ENCODE results near the gene PBRM1. TPM values are rescaled to one million over a fixed set of nuclear protein-coding genes. Genes with fewer than 3 reads are reported as not detected.
"Not testable (repeated sequence)": the region's sequence is repeated elsewhere in the genome, so short reads cannot be mapped to it uniquely, and the experiment has no call there.

The PBRM1 gene
- 65.7 and 67.8 TPM in 2 replicates for total RNA-seq

DNA sequence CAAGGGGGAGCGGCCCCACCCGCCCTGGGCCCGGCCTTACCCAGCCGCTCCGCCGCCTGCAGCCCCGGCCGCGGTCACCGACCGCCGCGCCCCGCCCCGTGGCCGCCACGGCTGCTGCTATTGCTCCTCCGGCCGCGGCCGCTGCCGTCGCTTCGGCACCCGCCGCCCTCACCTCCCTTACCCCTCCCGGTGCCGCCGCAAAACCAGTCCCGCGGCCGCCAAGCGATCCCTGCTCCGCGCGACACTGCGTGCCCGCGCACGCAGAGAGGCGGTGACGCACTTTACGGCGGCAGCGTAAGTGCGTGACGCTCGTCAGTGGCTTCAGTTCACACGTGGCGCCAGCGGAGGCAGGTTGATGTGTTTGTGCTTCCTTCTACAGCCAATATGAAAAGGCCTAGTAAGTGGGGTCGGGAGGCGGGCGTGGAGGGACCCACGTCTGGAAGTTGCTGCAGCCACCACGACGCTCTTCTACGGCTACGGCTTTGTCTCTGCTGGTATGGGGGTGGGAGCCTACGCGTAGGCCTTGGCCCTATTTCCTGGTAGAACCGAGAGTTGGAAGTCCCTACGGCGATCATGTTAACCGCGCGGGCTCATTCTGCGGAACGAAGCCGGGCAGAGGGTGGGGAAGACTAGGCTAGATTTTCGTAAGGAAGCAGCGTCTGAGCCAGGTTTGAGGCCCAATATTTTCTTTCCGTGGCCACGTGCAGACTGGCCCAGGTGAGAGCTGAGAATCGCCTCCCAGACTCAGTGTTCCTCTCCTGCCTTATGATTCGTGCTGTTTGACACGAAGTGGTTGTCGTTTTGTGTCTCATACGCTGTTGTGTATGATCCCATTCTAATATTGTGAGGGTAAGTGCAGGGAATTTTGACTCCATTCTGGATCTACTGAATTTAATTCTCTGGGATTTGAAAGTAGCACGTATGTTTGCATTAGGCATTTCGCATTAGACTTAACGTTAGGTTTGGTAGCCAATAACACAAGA is at the start of gene PBRM1, which contains the start of gene GNL3:
TSS of gene PBRM1 (minus strand) at position 205 of the 983 bp plus-strand sequence.
TSS of gene GNL3 (plus strand) at position 324 of the 983 bp plus-strand sequence. CDS start at position 385, 61 bp downstream.
- Mint-ChIP-seq H3K4me1 (peaks cover 57% of the 10 kb centered on the region), H3K4me3 (peak within 1 kb of the TSS; percentile 96)
- intact Hi-C loops (cut with micrococcal nuclease), result loop anchor here (1.0 to 10.0 kb wide), 5 partner anchors 19 to 411 kb away; partner anchors contain the start of genes GLT8D1, NEK4, NISCH and TNNC1

DNA sequence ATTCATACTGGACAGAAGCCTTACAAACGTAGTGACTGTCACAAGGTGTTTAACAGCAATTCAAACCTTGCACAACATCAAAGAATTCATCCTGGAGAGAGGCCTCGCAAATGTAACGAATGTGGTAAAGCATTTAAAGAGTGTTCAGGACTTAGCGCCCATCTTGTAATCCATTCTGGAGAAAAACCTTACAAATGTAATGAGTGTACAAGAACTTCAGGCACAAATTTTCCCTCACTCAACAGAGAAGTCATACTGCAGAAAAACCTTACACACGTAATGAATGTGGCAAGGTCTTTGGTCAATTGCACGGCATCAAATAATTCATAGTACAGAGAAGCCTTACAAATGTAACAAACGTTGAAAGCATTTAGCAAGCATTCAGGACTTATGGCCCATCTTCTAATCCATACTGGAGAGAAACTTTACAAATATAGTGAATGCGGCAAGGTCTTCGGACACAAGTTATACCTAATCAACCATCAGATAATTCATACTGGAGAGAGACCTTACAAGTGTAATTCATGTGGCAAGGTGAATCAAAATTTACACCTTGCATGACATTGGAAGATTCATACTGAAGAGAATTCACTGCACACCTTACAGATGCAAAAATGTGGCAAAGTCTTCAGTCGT is 47.7 kb upstream of the PBRM1 start:
- no peaks in the 10 kb centered on the region for H3K27me3 Mint-ChIP-seq
- intact Hi-C loops (cut with micrococcal nuclease), result no loop called here
- H3K4me1 Mint-ChIP-seq, result peaks cover 6% of the 10 kb centered on the region
- H3K9me3 Mint-ChIP-seq, result peaks cover 26% of the 10 kb centered on the region
- peaks cover 74% of the 10 kb centered on the region for H3K36me3 Mint-ChIP-seq (ENCODE audit: low read depth)
- H3K4me3 Mint-ChIP-seq, result no peak overlapping the region
- no peak overlapping the region for H3K27ac Mint-ChIP-seq
- no peak for DNase-seq

More for the DNA sequence above, at the start of gene PBRM1, which contains the start of gene GNL3:
- Mint-ChIP-seq H3K27ac (peak within 1 kb of the TSS; percentile 99), H3K27me3 (peaks cover 1% of the 10 kb centered on the region), H3K9me3 (no peaks in the 10 kb centered on the region), H3K36me3 (ENCODE audit: low read depth) (peaks cover 66% of the 10 kb centered on the region)
- DNase-seq, result peak; percentile 98

DNA sequence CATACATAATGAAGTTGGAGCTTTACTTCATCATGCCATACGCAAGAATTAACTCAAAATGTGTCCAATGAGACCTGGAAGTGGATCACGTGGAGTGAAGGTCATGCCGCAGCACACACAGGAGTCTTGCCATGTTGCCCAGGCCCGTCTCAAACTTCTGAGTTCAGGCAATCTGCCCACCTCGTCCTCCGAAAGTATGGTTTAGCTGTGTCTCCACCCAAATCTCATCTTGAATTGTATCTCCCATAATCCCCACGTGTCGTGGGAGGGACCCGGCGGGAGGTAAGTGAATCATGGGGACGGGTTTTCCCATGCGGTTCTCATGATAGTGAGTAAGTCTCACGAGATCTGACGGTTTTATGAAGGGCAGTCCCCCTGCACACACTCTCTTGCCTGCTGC is 45.9 kb upstream of the PBRM1 start:
- no peak for DNase-seq
- peaks cover 26% of the 10 kb centered on the region for H3K9me3 Mint-ChIP-seq
- peaks cover 81% of the 10 kb centered on the region for H3K36me3 Mint-ChIP-seq (ENCODE audit: low read depth)
- H3K27me3 Mint-ChIP-seq, result no peaks in the 10 kb centered on the region
- peaks cover 6% of the 10 kb centered on the region for H3K4me1 Mint-ChIP-seq
- H3K27ac Mint-ChIP-seq, result no peak overlapping the region
- intact Hi-C loops (cut with micrococcal nuclease), result no loop called here
- no peak overlapping the region for H3K4me3 Mint-ChIP-seq

DNA sequence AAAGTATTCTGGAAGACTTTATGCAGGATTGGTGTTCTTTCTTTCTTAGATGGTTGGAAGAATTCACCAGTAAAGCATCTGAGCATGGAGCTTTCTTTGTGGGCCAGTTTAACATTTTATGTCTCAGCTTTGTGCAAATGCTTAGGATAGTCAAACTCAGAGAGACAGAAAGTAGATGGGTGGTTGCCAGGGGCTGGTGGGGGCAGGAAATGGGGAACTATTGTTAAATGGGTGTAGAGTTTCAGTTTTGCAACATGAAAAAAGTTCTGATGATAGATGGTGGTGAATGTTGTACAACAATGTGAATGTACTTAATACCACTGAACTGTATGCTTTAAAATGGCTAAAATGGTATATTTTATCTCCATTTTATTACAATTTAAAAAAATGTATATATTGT is 45.0 kb upstream of the PBRM1 start:
- no peaks in the 10 kb centered on the region for H3K27me3 Mint-ChIP-seq
- peaks cover 75% of the 10 kb centered on the region for H3K36me3 Mint-ChIP-seq (ENCODE audit: low read depth)
- intact Hi-C loops (cut with micrococcal nuclease), result no loop called here
- H3K27ac Mint-ChIP-seq, result no peak overlapping the region
- H3K4me3 Mint-ChIP-seq, result no peak overlapping the region
- peaks cover 26% of the 10 kb centered on the region for H3K9me3 Mint-ChIP-seq
- DNase-seq, result no peak
- H3K4me1 Mint-ChIP-seq, result peaks cover 6% of the 10 kb centered on the region

DNA sequence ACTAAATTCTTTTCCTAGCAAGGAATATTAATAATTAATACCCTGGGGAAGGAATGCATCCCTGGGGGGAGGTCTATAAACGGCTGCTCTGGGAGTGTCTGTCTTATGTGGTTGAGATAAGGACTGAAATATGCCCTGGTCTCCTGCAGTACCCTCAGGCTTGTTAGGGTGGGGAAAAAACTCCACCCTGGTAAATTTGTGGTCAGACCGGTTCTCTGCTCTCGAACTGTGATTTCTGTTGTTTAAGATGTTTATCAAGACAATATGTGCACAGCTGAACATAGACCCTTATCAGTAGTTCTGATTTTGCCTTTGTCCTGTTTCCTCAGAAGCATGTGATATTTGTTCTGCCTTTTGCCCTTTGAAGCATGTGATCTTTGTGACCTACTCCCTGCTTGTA is 43.0 kb upstream of the PBRM1 start:
- DNase-seq; H3K27ac Mint-ChIP-seq; H3K4me1 Mint-ChIP-seq; intact Hi-C loops (cut with micrococcal nuclease); H3K27me3 Mint-ChIP-seq; H3K4me3 Mint-ChIP-seq: not testable (repeated sequence)
- Mint-ChIP-seq H3K9me3 (peaks cover 26% of the 10 kb centered on the region), H3K36me3 (ENCODE audit: low read depth) (peaks cover 57% of the 10 kb centered on the region)

DNA sequence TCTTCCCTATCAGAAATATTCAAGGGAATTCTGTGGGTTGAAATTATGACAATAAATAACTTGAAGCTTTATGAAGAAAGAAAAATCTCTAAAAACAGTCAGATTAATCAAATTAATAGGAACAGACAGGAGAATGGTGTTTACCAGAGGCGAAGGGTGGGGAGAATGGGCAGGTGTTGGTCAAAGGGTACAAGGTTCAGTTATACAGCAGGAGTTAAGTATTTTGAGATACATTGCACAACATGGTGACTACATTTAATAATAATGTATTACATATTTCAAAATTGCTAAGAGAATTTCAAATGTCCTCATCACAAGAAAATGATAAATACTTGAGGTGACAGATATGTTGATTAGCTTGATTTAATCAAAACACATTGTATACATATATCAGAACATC is 38.8 kb upstream of the PBRM1 start:
- peaks cover 26% of the 10 kb centered on the region for H3K36me3 Mint-ChIP-seq (ENCODE audit: low read depth)
- DNase-seq, result no peak
- no peaks in the 10 kb centered on the region for H3K9me3 Mint-ChIP-seq
- H3K27ac Mint-ChIP-seq, result no peak overlapping the region
- intact Hi-C loops (cut with micrococcal nuclease), result no loop called here
- H3K4me3 Mint-ChIP-seq, result no peak overlapping the region
- no peaks in the 10 kb centered on the region for H3K27me3 Mint-ChIP-seq
- peaks cover 23% of the 10 kb centered on the region for H3K4me1 Mint-ChIP-seq

DNA sequence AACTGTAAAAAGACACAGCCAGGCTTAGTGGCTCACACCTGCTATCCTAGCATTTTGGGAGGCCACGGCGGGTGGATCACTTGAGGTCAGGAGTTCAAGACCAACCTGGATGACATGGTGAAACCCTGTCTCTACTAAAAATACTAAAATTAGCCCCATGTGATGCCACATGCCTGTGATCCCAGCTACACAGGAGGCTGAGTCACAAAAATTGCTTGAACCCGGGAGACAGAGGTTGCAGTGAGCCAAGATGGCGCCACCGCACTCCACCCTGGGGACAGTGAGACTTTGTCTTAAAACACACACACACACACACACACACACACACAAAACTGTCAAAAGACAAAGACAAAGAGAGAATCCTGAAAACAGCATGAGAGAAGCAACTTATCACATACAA is 38.2 kb upstream of the PBRM1 start:
- intact Hi-C loops (cut with micrococcal nuclease), result no loop called here
- H3K36me3 Mint-ChIP-seq (ENCODE audit: low read depth), result peaks cover 27% of the 10 kb centered on the region
- H3K4me3 Mint-ChIP-seq, result no peak overlapping the region
- peaks cover 23% of the 10 kb centered on the region for H3K4me1 Mint-ChIP-seq
- no peak overlapping the region for H3K27ac Mint-ChIP-seq
- H3K27me3 Mint-ChIP-seq, result no peaks in the 10 kb centered on the region
- H3K9me3 Mint-ChIP-seq, result no peaks in the 10 kb centered on the region
- no peak for DNase-seq

DNA sequence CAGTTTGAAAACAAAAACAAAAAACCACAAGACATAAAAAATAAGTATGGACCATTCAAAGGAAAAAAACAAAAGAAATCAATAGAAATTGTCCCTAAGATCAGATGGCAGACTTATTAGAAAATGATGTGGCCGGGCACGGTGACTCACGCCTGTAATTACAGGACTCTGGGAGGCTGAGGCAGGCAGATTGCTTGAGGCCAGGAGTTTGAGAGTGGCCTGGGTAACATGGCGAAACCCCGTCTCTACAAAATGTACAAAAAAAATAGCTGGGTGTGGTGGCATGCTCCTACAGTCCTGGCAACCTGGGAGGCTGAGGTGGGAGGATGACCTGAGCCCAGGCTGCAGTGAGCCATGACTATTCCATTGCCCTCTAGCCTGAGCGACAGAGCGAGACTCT is 36.8 kb upstream of the PBRM1 start:
- no peak overlapping the region for H3K27ac Mint-ChIP-seq
- peaks cover 23% of the 10 kb centered on the region for H3K4me1 Mint-ChIP-seq
- no peak overlapping the region for H3K4me3 Mint-ChIP-seq
- no peaks in the 10 kb centered on the region for H3K9me3 Mint-ChIP-seq
- H3K36me3 Mint-ChIP-seq (ENCODE audit: low read depth), result peaks cover 18% of the 10 kb centered on the region
- no peak for DNase-seq
- intact Hi-C loops (cut with micrococcal nuclease), result no loop called here
- no peaks in the 10 kb centered on the region for H3K27me3 Mint-ChIP-seq

DNA sequence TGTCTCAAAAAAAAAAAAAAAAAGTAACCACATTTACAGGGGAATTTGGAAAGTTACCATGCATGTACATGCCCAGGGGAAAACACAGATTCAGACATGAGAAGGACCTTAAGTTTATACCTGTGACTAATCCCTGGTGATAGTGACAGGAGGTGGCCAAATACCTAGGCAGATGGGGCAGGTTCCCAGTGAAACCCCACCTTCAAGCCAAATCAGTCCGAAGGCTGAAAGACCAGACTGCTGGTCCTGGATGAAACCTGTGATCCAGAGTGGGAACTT is 36.0 kb upstream of the PBRM1 start:
- Mint-ChIP-seq H3K9me3 (no peaks in the 10 kb centered on the region), H3K4me3 (no peak overlapping the region), H3K27me3 (no peaks in the 10 kb centered on the region), H3K36me3 (ENCODE audit: low read depth) (peaks cover 15% of the 10 kb centered on the region), H3K4me1 (peaks cover 23% of the 10 kb centered on the region), H3K27ac (peak overlapping the region; percentile 61)
- DNase-seq, result no peak
- intact Hi-C loops (cut with micrococcal nuclease), result no loop called here

DNA sequence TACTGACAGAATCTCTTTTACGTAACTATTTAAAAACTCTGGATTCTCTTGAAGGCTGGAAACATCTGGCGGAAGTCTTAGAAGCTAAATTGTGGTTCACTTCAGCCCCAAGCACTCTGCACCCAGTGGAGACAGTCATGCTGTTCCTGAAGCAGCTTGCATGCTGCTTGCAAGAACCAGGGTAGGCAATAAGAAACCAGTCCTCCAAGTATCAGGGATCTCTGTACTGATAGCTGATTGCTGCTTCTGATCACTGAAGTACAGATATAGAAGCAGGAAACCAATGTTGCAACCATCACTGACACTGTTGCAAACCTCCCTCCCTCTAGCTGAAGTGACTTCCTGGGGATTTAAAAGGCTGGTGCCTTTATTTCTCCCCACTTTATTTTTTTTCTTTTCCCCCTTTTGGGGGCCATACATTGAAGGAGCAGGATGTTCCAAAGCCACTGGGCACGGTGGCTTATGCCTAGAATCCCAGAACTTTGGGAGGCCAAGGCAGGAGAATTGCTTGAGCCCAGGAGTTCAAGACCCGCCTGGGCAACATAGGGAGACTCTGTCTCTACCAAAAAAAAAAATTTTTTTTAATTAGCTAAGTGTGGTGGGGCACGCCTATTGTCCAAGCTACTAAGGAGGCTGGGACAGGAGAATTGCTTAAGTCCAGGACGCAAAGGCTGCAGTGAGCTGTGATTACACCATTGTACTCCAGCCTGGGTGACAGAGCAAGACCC is 35.5 kb upstream of the PBRM1 start:
- Mint-ChIP-seq H3K4me3 (peak overlapping the region; percentile 39), H3K36me3 (ENCODE audit: low read depth) (peaks cover 15% of the 10 kb centered on the region), H3K27ac (peak overlapping the region; percentile 61), H3K9me3 (no peaks in the 10 kb centered on the region), H3K27me3 (no peaks in the 10 kb centered on the region), H3K4me1 (peaks cover 23% of the 10 kb centered on the region)
- intact Hi-C loops (cut with micrococcal nuclease), result no loop called here
- DNase-seq, result peak; percentile 80

DNA sequence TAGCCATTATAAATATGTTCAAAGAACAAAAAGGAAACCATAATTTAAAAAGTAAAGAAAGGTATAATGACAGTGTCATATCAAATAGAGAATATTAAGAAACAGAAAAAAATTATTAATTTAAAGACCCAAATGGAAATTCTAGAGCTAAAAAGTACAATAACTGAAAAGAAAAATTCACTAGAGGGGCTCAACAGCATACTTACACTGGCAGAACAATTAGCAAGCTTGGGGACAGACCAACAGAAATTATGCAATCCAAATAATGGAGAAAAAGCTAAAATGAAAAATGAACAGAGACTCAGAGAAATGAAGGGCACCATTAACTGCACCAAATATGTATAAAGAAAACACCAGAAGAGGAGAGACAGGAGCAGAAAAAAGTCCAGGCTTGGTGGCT is 33.9 kb upstream of the PBRM1 start:
- Mint-ChIP-seq H3K9me3 (no peaks in the 10 kb centered on the region), H3K27me3 (no peaks in the 10 kb centered on the region), H3K36me3 (ENCODE audit: low read depth) (peaks cover 15% of the 10 kb centered on the region), H3K4me3 (no peak overlapping the region), H3K4me1 (peaks cover 23% of the 10 kb centered on the region), H3K27ac (no peak overlapping the region)
- no peak for DNase-seq
- intact Hi-C loops (cut with micrococcal nuclease), result no loop called here

DNA sequence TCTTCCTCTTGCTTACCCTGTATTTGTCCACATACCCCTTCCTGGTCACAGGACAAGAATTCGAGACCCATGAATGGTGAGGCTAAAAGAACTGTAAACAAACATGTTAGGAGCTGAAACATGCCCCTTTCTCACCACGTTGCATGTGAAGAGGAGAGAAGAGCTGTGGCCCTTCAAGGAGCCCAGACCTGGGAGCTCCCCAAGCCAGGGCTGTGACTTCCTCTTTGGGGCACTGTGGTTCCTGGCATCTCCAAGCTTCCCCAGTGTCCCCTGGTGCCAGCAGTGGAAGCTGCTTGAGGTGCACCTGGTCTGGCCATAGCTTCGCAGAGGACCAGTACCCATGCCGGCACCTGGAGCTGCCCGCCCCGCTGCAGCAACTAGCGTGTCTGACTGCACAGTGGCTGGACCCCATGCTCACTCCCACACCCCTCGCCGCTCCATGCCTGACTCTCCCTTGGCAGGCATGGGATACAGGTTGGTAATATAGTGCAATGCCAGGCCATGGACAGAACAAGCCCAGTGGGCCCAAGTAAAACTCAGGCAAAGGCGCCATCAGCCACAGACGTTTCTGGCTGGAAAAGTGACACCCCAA is 30.1 kb upstream of the PBRM1 start:
- peaks cover 16% of the 10 kb centered on the region for H3K36me3 Mint-ChIP-seq (ENCODE audit: low read depth)
- H3K27me3 Mint-ChIP-seq, result no peaks in the 10 kb centered on the region
- intact Hi-C loops (cut with micrococcal nuclease), result no loop called here

More for the DNA sequence above, 30.1 kb upstream of the PBRM1 start:
- Mint-ChIP-seq H3K4me3 (no peak overlapping the region), H3K9me3 (no peaks in the 10 kb centered on the region), H3K27ac (no peak overlapping the region), H3K4me1 (peaks cover 9% of the 10 kb centered on the region)
- DNase-seq, result no peak
